ENCODE measurements around the gene ERICH6B.

Gene ERICH6B

DNA sequence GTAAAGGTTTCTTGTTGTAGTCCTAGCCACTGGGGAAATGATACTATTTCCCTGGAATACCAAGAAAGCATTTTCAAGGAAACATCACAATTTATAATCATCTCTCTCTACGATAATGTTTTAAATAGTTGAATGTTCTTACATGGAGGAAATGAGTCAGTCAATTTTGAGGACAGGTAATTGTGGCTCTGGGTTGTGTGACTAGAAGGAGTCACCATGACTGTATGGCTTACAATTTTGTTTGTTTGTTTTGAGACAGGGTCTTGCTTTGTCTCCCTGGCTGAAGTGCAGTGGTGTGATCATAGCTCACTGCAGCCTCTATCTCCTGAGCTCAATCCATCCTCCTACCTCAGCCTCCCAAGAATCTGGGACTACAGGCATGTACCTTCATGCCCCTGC, 103.4 kb downstream of the ERICH6B start:
- FAIRE-seq = no peak
- TF ChIP-seq, protein P1, sequence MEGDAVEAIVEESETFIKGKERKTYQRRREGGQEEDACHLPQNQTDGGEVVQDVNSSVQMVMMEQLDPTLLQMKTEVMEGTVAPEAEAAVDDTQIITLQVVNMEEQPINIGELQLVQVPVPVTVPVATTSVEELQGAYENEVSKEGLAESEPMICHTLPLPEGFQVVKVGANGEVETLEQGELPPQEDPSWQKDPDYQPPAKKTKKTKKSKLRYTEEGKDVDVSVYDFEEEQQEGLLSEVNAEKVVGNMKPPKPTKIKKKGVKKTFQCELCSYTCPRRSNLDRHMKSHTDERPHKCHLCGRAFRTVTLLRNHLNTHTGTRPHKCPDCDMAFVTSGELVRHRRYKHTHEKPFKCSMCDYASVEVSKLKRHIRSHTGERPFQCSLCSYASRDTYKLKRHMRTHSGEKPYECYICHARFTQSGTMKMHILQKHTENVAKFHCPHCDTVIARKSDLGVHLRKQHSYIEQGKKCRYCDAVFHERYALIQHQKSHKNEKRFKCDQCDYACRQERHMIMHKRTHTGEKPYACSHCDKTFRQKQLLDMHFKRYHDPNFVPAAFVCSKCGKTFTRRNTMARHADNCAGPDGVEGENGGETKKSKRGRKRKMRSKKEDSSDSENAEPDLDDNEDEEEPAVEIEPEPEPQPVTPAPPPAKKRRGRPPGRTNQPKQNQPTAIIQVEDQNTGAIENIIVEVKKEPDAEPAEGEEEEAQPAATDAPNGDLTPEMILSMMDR (IDR thresholded peaks at IDR 0.05; ENCODE audit: insufficient read depth, missing control alignments) = no peak
- DNase-seq (ENCODE audit: insufficient read length, low spot score) = no peak

GRCh38 chr13:45511310-45512097, 104.0 kb downstream of the ERICH6B start:
- peak; percentile 92 for FAIRE-seq
- DNase-seq (ENCODE audit: insufficient read length, low spot score) = no peak
- TF ChIP-seq, protein P1 (IDR thresholded peaks at IDR 0.05; ENCODE audit: insufficient read depth, missing control alignments) = peak; percentile 73

DNA sequence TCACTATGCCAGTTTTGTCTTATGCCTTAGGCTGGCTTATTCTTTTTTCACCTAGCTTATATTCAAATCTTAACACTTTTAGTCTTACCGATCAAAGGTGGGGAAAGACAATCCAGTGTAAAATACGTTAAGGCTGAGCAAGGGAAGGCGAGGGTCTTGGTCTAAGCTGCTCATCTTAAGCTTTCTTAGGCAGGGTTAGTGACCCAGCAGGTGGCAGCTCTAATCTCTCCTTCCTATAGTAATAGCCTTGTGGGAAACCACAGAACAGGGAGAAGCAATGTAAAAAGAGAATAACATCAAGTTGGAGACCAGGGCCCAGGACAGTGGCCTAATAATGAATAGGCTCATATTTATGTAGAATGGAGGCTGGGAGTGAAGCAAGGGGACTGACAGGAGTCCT, 104.9 kb downstream of the ERICH6B start:
- DNase-seq (ENCODE audit: insufficient read length, low spot score) (peak; percentile 17), FAIRE-seq (peak; percentile 94)
- TF ChIP-seq, protein P1 (IDR thresholded peaks at IDR 0.05; ENCODE audit: insufficient read depth, missing control alignments) = no peak

- no peak for FAIRE-seq
- no peak for DNase-seq (ENCODE audit: insufficient read length, low spot score)
- TF ChIP-seq, protein P1 (IDR thresholded peaks at IDR 0.05; ENCODE audit: insufficient read depth, missing control alignments) = no peak
These were observed 106.8 kb downstream of the ERICH6B start for GRCh38 chr13:45508776-45509175.

DNA sequence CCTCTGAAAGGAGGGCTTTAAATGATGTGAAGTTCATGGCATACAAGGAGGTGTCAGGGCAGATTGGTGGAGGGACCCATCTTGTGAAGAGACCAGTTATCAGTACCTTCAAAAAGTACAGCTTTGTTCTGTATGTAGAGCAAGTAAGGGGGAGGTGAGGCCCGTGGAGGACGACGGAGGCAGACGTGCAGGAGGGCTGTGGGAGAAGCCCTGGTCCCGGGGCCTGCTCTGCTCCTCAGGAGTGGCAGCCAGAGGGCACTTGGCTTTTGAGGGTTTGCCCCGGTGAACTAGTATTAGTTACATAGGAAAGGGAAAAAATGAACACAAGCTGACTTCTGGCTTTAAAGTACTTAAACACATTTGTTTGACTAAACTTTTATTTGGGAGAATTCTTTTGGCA, 108.7 kb downstream of the ERICH6B start:
- TF ChIP-seq, protein P1 (IDR thresholded peaks at IDR 0.05; ENCODE audit: insufficient read depth, missing control alignments) = no peak
- no peak for FAIRE-seq
- DNase-seq (ENCODE audit: insufficient read length, low spot score) = no peak

DNA sequence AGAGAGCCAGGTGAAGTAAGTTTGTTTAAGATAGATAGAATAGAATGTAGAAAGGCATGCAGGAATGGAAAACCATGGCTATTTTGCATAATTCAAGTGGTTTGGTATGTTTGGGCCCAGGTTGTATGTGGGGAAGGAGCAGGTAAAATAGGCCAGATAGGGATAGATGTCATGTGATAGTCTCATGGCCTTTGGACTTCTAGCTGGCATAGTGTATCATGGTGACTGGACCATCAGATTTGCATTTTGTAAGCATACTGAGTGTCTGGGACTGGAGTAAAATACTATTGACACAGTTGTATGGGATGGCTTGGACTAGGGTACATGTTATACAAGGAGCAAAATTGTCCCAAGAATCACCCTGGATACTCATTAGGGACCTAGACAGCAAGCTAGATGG, 111.9 kb downstream of the ERICH6B start:
- no peak for DNase-seq (ENCODE audit: insufficient read length, low spot score)
- FAIRE-seq = no peak
- TF ChIP-seq, protein P1 (IDR thresholded peaks at IDR 0.05; ENCODE audit: insufficient read depth, missing control alignments) = no peak

DNA sequence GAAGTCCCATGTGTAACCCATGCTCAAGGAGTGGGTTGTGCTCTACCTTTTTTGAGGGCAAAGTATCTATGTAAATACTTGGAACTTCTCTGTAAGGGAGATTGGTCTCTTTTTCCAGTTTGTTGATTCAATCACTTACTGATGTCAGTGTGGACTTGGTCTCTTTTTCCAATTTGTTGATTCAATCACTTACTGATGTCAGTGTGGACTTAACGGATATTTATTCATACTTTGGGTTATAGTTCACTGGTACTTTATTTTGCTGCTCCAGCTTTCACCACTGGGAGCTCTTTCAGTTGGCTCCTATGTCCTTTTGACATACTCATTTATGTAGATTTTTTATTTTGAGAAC, 114.4 kb downstream of the ERICH6B start:
- DNase-seq (ENCODE audit: insufficient read length, low spot score) (no peak), FAIRE-seq (no peak)
- TF ChIP-seq, protein P1 (IDR thresholded peaks at IDR 0.05; ENCODE audit: insufficient read depth, missing control alignments) = no peak
